Measurements from ENCODE around the gene PTPRC.

PTPRC gene

DNA sequence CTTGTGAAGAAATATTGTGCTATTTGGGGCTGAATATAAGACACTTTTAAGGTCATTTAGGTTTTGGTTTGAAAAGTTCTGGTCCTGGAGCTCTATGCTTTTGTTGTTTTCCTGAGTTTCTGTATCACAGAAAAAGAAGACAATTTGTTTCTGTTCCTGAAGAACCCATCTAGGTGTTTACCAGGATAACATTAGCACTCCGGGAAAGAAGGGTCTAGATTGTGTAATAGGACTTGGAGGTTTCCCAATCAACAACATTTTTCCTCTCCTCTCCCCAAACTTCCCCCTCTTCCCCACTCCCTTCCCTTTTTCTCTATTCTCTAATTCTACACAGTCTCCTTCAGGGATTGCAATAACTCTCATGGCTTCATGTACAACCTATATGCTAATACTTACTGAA is 78.7 kb downstream of the PTPRC start:
- DNase-seq (ENCODE audit: low read depth), result no peak
- TF ChIP-seq POLR2A (IDR thresholded peaks at IDR 0.05; ENCODE audit: extremely low read depth, insufficient read length) (no peak), MYC (IDR thresholded peaks at IDR 0.05; ENCODE audit: low read depth, low read length) (no peak)
- TF ChIP-seq, protein P1, sequence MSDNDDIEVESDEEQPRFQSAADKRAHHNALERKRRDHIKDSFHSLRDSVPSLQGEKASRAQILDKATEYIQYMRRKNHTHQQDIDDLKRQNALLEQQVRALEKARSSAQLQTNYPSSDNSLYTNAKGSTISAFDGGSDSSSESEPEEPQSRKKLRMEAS (IDR thresholded peaks at IDR 0.05; ENCODE audit: low read depth, low read length), result no peak
- TF ChIP-seq, protein P2, sequence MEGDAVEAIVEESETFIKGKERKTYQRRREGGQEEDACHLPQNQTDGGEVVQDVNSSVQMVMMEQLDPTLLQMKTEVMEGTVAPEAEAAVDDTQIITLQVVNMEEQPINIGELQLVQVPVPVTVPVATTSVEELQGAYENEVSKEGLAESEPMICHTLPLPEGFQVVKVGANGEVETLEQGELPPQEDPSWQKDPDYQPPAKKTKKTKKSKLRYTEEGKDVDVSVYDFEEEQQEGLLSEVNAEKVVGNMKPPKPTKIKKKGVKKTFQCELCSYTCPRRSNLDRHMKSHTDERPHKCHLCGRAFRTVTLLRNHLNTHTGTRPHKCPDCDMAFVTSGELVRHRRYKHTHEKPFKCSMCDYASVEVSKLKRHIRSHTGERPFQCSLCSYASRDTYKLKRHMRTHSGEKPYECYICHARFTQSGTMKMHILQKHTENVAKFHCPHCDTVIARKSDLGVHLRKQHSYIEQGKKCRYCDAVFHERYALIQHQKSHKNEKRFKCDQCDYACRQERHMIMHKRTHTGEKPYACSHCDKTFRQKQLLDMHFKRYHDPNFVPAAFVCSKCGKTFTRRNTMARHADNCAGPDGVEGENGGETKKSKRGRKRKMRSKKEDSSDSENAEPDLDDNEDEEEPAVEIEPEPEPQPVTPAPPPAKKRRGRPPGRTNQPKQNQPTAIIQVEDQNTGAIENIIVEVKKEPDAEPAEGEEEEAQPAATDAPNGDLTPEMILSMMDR (IDR thresholded peaks at IDR 0.05; ENCODE audit: low read depth, low read length), result no peak

DNA sequence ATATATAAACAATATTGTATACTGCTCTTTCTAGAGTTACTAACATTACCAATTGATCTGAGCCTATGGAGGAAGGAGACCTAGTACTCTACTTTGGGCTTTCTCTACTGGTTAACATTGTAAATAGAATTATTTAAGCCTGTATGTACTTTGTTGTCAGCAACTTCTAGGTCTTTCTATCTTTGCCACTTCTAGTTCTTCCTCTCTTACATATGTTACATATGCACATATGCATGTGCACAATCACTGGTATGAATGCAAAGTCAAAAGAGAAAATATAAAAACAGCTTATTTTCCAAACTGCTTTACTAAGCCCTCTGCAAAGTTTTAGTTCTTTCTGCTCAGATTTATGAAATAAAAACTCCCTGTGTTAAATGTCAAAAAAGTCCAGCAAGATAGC is 84.3 kb downstream of the PTPRC start:
- no peak overlapping the region for H3K4me3 ChIP-seq (ENCODE audit: low read depth, low read length)
- TF ChIP-seq POLR2A (IDR thresholded peaks at IDR 0.05; ENCODE audit: extremely low read depth, insufficient read length) (no peak), MYC (IDR thresholded peaks at IDR 0.05; ENCODE audit: low read depth, low read length) (no peak)
- TF ChIP-seq, protein P2 (IDR thresholded peaks at IDR 0.05; ENCODE audit: low read depth, low read length), result no peak
- TF ChIP-seq, protein P1 (IDR thresholded peaks at IDR 0.05; ENCODE audit: low read depth, low read length), result no peak
- DNase-seq (ENCODE audit: low read depth), result no peak

More for the DNA sequence above, 78.7 kb downstream of the PTPRC start:
- no peak overlapping the region for H3K4me3 ChIP-seq (ENCODE audit: low read depth, low read length)

- no peak overlapping the region for H3K4me3 ChIP-seq (ENCODE audit: low read depth, low read length)
- no peak for DNase-seq (ENCODE audit: low read depth)
- TF ChIP-seq, protein P1 (IDR thresholded peaks at IDR 0.05; ENCODE audit: low read depth, low read length), result no peak
- TF ChIP-seq POLR2A (IDR thresholded peaks at IDR 0.05; ENCODE audit: extremely low read depth, insufficient read length) (no peak), MYC (IDR thresholded peaks at IDR 0.05; ENCODE audit: low read depth, low read length) (no peak)
- TF ChIP-seq, protein P2 (IDR thresholded peaks at IDR 0.05; ENCODE audit: low read depth, low read length), result no peak
Measured at GRCh38 chr1:198725090-198725489, 86.2 kb downstream of the PTPRC start.

DNA sequence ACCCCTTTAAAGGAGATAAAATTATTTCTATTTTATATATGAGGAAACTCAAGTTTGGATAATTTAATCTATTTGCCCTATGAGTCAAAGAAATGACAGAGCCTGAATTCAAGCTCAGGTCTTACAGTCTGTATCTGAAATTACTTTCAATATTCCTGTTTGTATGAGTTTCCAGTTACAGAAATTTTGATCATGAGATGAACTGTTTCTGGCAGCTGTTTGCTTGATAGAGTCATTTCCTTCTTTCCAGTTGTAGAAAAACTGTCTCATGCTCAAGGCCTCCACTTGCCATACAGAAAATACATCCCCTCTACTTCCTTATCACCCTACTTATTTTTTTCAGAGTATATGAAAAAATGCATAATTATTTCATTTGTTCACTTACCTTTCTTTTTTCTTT is 87.6 kb downstream of the PTPRC start:
- no peak for DNase-seq (ENCODE audit: low read depth)
- TF ChIP-seq, protein P1 (IDR thresholded peaks at IDR 0.05; ENCODE audit: low read depth, low read length), result no peak
- TF ChIP-seq POLR2A (IDR thresholded peaks at IDR 0.05; ENCODE audit: extremely low read depth, insufficient read length), result no peak
- no peak for TF ChIP-seq MYC (IDR thresholded peaks at IDR 0.05; ENCODE audit: low read depth, low read length)
- TF ChIP-seq, protein P2 (IDR thresholded peaks at IDR 0.05; ENCODE audit: low read depth, low read length), result no peak
- no peak overlapping the region for H3K4me3 ChIP-seq (ENCODE audit: low read depth, low read length)

DNA sequence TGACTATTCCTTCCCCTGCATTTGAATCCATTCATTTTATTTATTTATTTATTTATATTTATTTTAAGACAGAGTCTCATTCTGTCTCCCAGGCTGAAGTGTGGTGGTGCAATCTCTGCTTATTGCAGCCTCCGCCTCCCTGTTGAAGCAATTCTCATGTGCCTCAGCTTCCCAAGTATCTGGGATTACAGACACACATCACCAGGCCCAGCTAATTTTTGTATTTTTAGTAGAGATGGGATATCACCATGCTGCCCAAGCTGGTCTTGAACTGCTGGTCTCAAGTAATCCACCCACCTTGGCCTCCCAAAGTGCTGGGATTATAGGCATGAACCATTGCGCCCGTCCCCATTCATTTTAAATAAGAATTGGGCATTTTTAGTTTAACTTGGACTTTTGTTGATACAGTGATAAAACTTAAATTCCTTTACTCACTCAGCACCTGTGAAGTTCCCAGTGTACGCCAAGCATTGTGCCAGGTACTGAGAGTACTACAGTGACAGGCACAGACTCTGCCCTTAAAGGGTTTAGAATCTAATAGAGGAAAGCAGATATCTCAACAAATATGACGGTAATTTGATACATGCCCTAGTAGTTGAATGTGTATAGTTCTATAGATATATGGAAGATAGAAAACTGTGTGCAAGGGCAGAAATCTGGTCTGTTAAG is 90.5 kb downstream of the PTPRC start:
- no peak for DNase-seq (ENCODE audit: low read depth)
- H3K4me3 ChIP-seq (ENCODE audit: low read depth, low read length), result no peak overlapping the region
- TF ChIP-seq POLR2A (IDR thresholded peaks at IDR 0.05; ENCODE audit: extremely low read depth, insufficient read length), result no peak
- TF ChIP-seq, protein P2 (IDR thresholded peaks at IDR 0.05; ENCODE audit: low read depth, low read length), result no peak
- TF ChIP-seq, protein P1 (IDR thresholded peaks at IDR 0.05; ENCODE audit: low read depth, low read length), result no peak
- no peak for TF ChIP-seq MYC (IDR thresholded peaks at IDR 0.05; ENCODE audit: low read depth, low read length)

All from NB4 (cell line).